LNCaP clone FGC (cell line): Measurements from ENCODE around the gene AIPL1.

Experiments
- DNase-seq: peaks from one replicate; pipeline ENCODE4 v3.0.0-alpha.2; 2011; ENCODE audit warnings: low read depth
- H3K4me3 ChIP-seq: 2 replicates; pipeline ENCODE4 v1.5.1; 2011; ENCODE audit warnings: mild to moderate bottlenecking, low read depth, low read length, control low read depth
- TF ChIP-seq, protein P1 (sequence below): IDR thresholded peaks from 2 replicates; pipeline ENCODE4 v1.5.1; 2012; ENCODE audit warnings: mild to moderate bottlenecking; ENCODE audit not compliant: control insufficient read depth, insufficient read depth; ENCODE audit errors: extremely low read depth

Gene AIPL1

DNA sequence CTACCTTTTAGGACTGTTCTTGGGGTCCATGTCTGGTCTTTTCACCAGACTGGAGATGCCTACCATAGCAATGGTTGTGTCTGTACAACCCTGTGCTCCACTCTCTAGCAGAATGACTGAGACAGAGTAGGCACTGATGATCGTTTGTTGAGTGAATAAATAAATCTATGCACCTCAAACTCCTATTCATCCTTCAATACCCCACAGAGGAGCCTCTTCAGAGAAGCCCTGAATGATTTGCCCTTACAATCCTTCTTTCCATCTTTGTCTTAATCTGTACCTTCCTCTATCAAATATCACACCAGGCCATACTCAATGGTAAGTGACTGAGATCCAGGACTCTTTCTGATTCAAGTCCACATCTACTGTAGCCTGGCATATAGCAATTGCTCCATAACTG lies 32.6 kb upstream of the AIPL1 start:
- TF ChIP-seq, protein P1, sequence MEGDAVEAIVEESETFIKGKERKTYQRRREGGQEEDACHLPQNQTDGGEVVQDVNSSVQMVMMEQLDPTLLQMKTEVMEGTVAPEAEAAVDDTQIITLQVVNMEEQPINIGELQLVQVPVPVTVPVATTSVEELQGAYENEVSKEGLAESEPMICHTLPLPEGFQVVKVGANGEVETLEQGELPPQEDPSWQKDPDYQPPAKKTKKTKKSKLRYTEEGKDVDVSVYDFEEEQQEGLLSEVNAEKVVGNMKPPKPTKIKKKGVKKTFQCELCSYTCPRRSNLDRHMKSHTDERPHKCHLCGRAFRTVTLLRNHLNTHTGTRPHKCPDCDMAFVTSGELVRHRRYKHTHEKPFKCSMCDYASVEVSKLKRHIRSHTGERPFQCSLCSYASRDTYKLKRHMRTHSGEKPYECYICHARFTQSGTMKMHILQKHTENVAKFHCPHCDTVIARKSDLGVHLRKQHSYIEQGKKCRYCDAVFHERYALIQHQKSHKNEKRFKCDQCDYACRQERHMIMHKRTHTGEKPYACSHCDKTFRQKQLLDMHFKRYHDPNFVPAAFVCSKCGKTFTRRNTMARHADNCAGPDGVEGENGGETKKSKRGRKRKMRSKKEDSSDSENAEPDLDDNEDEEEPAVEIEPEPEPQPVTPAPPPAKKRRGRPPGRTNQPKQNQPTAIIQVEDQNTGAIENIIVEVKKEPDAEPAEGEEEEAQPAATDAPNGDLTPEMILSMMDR, result no peak
- no peak overlapping the region for H3K4me3 ChIP-seq
- no peak for DNase-seq

- TF ChIP-seq, protein P1, result no peak
- no peak overlapping the region for H3K4me3 ChIP-seq
- DNase-seq, result no peak
Observed at GRCh38 chr17:6465206-6466003, 30.5 kb upstream of the AIPL1 start.

DNA sequence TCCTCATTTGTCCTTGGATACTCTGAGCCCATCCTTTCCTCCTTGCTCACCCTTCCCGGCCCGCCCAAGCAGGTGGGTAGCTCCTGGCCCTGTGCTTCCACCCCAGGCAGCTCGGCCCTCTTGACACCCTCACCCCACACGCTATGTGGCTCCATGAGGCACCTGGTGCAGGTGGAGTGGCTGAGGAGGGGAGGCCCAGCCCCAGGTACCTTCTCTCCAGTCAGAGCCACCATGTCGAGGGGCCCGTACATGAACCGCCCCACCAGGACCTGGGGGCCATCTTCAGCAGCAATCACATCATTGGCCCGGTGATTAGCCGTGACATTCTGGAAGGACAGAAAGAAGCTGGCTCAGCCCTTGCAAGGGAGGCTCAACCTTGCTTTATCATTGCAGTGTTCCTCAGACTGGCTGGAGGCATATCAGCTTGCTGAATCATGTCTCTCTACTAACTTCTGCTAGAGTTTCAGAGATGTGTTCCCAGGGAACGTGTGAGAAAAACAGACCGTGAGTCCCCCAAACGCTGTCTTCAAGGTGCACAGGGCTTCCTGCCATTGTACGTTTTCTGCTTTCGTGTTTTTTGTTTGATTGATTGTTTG lies 29.6 kb upstream of the AIPL1 start:
- TF ChIP-seq, protein P1, result no peak
- H3K4me3 ChIP-seq, result no peak overlapping the region
- no peak for DNase-seq

DNA sequence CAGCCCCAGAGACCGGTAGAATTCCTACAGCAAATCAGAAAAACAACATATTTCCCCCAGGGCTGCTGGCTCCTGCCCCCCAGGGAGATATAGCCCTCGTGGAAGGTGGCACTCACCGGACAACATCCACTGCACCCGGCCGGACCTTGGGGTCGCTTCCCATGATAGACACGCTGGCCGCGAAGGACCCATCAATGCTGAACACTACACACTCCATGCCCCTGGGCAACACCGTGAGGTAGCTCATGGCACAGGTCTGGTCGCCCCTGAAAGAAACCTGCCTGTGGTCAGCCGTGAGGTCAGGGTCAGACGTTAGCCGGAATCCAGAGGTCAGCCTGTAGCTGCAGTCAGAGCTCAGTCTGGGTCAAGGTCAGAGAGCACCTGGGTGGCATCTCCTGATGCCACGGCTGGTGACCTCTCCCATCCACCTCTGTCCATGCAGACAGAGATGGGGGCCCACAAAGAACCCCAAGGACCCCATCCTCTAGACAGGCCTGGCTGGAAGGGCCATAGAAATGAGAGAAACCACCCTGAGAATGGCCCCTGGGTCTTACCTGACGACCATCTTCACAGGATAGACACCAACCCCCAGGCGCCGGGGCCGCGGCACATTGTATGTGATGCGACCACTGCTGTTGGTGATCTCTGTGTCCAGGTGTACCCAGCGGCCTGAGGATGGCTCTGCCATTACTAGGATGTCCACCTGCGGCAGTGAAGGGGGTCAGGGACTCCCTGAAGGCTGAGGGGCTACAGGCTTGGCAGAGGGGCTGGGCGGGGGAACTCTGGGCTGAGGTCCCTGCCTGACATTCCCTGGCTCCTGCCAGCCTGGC lies 28.9 kb upstream of the AIPL1 start:
- TF ChIP-seq, protein P1, result no peak
- H3K4me3 ChIP-seq, result no peak overlapping the region
- no peak for DNase-seq

DNA sequence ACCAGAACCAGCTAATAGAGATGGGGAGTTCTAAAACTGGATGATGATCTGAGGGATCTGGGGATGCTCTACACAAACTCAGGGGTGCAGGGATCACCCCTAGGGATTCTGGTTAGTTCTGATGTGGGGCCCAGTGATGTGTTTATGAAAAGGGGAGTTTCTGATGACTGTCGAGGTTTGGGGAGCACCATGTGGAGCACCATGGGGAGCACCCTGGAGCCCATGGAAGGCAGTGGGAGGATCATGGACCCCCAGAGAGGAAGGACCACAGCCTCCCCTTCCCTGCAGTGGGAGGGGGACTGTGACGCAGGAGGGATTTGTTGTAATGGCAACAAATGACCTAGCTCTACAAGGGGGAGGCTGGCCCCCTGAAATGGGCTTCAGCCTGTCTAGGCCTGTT lies 27.8 kb upstream of the AIPL1 start:
- TF ChIP-seq, protein P1, result no peak
- no peak for DNase-seq

DNA sequence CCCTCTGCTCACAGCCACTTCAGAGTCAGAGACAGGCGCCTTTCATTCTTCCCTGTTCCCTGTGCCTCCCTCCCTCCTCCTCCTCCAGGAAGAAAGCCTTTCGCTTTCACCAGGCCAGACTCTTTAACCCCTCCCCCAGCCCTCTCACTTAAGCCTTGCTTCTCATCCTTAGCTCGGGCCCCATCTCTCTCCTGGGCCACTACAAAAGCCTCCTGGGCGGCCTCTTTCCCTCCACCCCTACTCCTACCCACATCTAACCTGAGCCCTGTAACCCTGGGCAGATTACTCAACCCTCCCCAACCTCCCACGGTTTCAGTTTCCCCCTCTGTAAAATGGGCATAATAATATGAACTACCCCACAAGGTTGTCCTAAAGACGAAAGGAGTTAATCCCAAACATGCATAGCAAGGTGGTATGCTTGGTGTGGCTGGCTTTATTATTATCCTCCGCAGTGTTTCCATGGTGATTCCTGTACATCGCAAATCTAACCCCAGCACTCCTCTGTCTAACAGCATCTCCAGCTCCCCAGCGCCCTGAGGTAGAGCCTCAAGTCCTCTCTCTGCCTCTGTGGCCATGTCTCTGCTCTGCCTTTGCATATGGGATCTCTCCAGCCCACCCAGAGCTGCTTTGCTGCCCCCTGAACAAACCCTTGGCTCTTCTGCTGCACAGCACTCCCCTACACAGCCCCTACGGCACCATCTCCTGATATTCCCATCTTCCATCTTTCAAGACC lies 27.0 kb upstream of the AIPL1 start:
- DNase-seq, result no peak
- TF ChIP-seq, protein P1, result no peak
- H3K4me3 ChIP-seq, result no peak overlapping the region

More for the DNA sequence above, 27.8 kb upstream of the AIPL1 start:
- H3K4me3 ChIP-seq, result no peak overlapping the region
